ENCODE measurements around the gene HS2ST1.

Gene HS2ST1

GRCh38 chr1:87052400-87052799, 138.0 kb downstream of the HS2ST1 start:
- TF ChIP-seq CTCF (IDR thresholded peaks at IDR 0.05; ENCODE audit: low read length) (no peak), EZH2 (IDR thresholded peaks at IDR 0.05; ENCODE audit: borderline replicate concordance, low read length) (no peak)
- Histone ChIP-seq H3K9ac (ENCODE audit: low read length) (peak overlapping the region; percentile 43; the same call in 1 of the 2 replicates), H3K9me2 (ENCODE audit: low read depth, low read length) (no peaks in the 10 kb centered on the region), H2AFZ (ENCODE audit: low read length) (no peak overlapping the region), H3K4me3 (ENCODE audit: low read depth, low read length, poor library complexity, severe bottlenecking) (peak overlapping the region; percentile 39), H3K27ac (ENCODE audit: low read depth, low read length, poor library complexity, severe bottlenecking) (peak overlapping the region; percentile 85), H4K20me1 (ENCODE audit: insufficient read depth, low read length) (no peaks in the 10 kb centered on the region), H3K79me2 (ENCODE audit: insufficient read depth, low read length) (peaks cover 51% of the 10 kb centered on the region), H3F3A (ENCODE audit: insufficient read depth, low read length) (peaks cover 3% of the 10 kb centered on the region; the same call in 1 of the 2 replicates), H3K27me3 (ENCODE audit: insufficient read depth, low read length) (no peaks in the 10 kb centered on the region), H3K4me1 (ENCODE audit: insufficient read depth, low read length, severe bottlenecking) (peaks cover 78% of the 10 kb centered on the region), H3K36me3 (ENCODE audit: insufficient read depth, low read length) (peaks cover 7% of the 10 kb centered on the region; the same call in 1 of the 2 replicates), H3K4me2 (ENCODE audit: low read length) (peak overlapping the region; percentile 66), H3K9me3 (ENCODE audit: low read length) (peaks cover 3% of the 10 kb centered on the region; the same call in 1 of the 2 replicates)

DNA sequence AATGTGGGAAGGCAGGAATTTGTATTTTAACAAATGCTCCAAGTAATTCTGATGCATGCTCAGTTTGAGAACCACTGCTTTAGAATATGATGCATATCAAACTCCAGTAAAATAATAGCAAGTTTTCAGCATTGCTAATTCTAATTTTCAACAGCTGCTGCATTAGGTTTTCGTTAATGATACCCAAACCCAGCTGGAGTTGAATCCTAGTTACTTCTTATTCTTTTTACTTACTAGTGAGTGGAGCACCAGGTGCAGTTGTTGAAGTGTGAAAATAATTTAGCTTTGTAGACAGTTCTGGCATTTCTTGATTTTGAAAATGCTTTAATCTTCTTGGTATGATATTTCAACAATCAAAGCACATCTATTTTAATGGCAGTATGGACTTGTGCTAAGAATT, 138.5 kb downstream of the HS2ST1 start:
- H4K20me1 ChIP-seq (ENCODE audit: insufficient read depth, low read length): no peaks in the 10 kb centered on the region
- peak overlapping the region; percentile 39 for H3K4me3 ChIP-seq (ENCODE audit: low read depth, low read length, poor library complexity, severe bottlenecking)
- H3K27me3 ChIP-seq (ENCODE audit: insufficient read depth, low read length): no peaks in the 10 kb centered on the region
- TF ChIP-seq EZH2 (IDR thresholded peaks at IDR 0.05; ENCODE audit: borderline replicate concordance, low read length) (no peak), CTCF (IDR thresholded peaks at IDR 0.05; ENCODE audit: low read length) (no peak)
- peak overlapping the region; percentile 43; the same call in 1 of the 2 replicates for H3K9ac ChIP-seq (ENCODE audit: low read length)
- H3F3A ChIP-seq (ENCODE audit: insufficient read depth, low read length): peaks cover 3% of the 10 kb centered on the region; the same call in 1 of the 2 replicates
- H3K4me1 ChIP-seq (ENCODE audit: insufficient read depth, low read length, severe bottlenecking): peaks cover 83% of the 10 kb centered on the region
- peaks cover 45% of the 10 kb centered on the region for H3K79me2 ChIP-seq (ENCODE audit: insufficient read depth, low read length)
- no peak overlapping the region for H2AFZ ChIP-seq (ENCODE audit: low read length)
- peak overlapping the region; percentile 85 for H3K27ac ChIP-seq (ENCODE audit: low read depth, low read length, poor library complexity, severe bottlenecking)
- H3K4me2 ChIP-seq (ENCODE audit: low read length): peak overlapping the region; percentile 66
- peaks cover 7% of the 10 kb centered on the region; the same call in 1 of the 2 replicates for H3K36me3 ChIP-seq (ENCODE audit: insufficient read depth, low read length)
- no peaks in the 10 kb centered on the region for H3K9me2 ChIP-seq (ENCODE audit: low read depth, low read length)
- peaks cover 3% of the 10 kb centered on the region; the same call in 1 of the 2 replicates for H3K9me3 ChIP-seq (ENCODE audit: low read length)

- Histone ChIP-seq H3K4me1 (ENCODE audit: insufficient read depth, low read length, severe bottlenecking) (peaks cover 88% of the 10 kb centered on the region), H3K36me3 (ENCODE audit: insufficient read depth, low read length) (peaks cover 3% of the 10 kb centered on the region; the same call in 1 of the 2 replicates), H3K9me2 (ENCODE audit: low read depth, low read length) (no peaks in the 10 kb centered on the region), H3K27me3 (ENCODE audit: insufficient read depth, low read length) (no peaks in the 10 kb centered on the region), H3K4me3 (ENCODE audit: low read depth, low read length, poor library complexity, severe bottlenecking) (no peak overlapping the region), H2AFZ (ENCODE audit: low read length) (no peak overlapping the region), H3K27ac (ENCODE audit: low read depth, low read length, poor library complexity, severe bottlenecking) (peak overlapping the region; percentile 85), H3K9ac (ENCODE audit: low read length) (no peak overlapping the region), H3K79me2 (ENCODE audit: insufficient read depth, low read length) (peaks cover 44% of the 10 kb centered on the region), H3K4me2 (ENCODE audit: low read length) (no peak overlapping the region; the same call in 1 of the 2 replicates), H3K9me3 (ENCODE audit: low read length) (peaks cover 3% of the 10 kb centered on the region; the same call in 1 of the 2 replicates), H3F3A (ENCODE audit: insufficient read depth, low read length) (peaks cover 3% of the 10 kb centered on the region; the same call in 1 of the 2 replicates), H4K20me1 (ENCODE audit: insufficient read depth, low read length) (no peaks in the 10 kb centered on the region)
- TF ChIP-seq CTCF (IDR thresholded peaks at IDR 0.05; ENCODE audit: low read length) (no peak), EZH2 (IDR thresholded peaks at IDR 0.05; ENCODE audit: borderline replicate concordance, low read length) (no peak)
Observed at GRCh38 chr1:87053446-87053845, 139.0 kb downstream of the HS2ST1 start.

Measured in OCI-LY1 (cell line).